Activated CD8-positive, alpha-beta memory T cell treated with anti-CD3 and anti-CD28 coated beads for 36 hours (primary cell): ENCODE measurements around the gene FAM110A. TPM values are rescaled to one million over a fixed set of nuclear protein-coding genes. Genes with fewer than 3 reads are reported as not detected.
"Not testable (repeated sequence)": the region's sequence is repeated elsewhere in the genome, so short reads cannot be mapped to it uniquely, and the experiment has no call there.

ENCODE experiments used
- CTCF ChIA-PET: fragments of 350-600 bp; sonication (Branson Sonifier 250); formaldehyde crosslinking; loops from one replicate; lab custom pipeline; 2021; ENCODE audit warnings: antibody characterized with exemption; lab: Charles Lee
- POLR2A ChIA-PET: fragments of 350-600 bp; sonication (Branson Sonifier 250); formaldehyde crosslinking; loops from one replicate; lab custom pipeline; 2021; ENCODE audit warnings: antibody characterized with exemption; lab: Charles Lee
- total RNA-seq, 2 experiments: library from RNA; stranded (reverse); gene quantifications; one replicate each; pipeline ENCODE4 v1.2.3, GENCODE V29; 2021

Gene FAM110A
- total RNA-seq, 2 experiments from 2014 or later: 13.2 to 14.1 TPM

DNA sequence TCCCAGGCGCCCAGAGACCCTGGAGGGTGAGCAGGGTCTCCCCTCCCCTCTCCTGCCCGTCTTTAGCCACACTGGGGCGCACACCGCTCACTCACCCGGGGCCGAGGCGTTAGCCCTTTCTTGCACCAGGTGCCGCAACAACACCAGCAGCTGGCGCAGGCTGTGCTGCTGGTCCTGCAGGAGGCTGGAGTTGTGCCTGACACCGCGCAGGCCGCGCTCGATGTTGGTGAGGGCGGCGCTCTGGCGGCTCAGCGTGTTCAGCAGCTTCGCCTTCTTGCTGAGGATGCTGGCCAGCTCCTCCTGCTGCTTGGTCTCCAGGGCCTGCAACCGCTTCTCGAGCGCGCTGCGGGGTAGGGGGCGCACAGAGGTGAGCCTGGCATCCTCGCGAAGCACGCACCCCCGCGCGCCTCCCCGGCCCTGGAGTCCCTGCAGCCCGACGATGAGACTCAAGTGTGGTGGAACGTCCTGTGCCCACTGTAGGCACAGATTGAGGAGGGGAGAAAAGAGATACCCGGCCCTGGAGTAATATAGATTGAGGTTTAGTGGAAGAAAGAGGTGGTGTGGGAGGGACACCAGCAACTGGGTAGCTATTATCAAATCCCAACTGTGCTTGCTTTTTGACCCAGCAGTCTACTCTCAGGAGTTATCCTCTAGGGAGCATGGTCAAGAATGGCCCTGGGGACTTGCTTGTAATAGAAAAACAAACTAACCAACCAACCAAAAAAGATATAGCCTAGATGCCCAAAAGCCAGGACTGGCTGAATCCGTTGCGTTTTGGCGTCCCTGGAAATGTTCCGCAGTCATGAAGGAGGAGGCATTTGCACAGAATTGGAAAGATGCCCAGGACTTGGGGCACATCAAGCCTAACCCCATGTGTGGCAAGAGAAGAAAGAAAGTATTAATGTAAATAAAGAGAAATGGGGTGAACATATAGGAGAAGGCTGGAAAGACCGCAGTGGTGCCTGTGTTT is 51.8 kb downstream of the FAM110A start:
- CTCF ChIA-PET: no interaction called here
- POLR2A ChIA-PET: interaction anchor here (0.7 kb wide), 1 partner anchor 544 kb away, joined by 4 read pairs; no protein-coding TSS in a partner anchor

DNA sequence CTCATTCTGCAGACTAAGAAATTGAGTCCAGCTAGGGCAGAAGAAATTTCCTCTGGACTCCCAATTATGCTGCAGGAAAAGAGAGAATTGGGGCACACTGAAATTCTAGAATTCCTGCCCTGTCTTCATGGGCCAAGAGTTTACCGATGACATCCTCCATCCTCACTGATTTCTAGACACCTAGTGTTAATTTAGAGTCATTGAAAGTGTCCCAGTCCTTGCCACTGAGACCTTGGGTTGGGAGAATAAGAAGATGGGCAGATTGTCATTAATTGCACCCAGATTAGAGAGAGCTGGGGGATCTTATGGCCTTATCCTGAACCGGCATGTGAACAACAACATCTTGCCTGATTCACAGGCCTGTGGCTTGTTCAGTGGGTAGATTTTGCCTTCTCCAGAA is 53.6 kb downstream of the FAM110A start:
- CTCF ChIA-PET: no interaction called here
- POLR2A ChIA-PET: no interaction called here

- CTCF ChIA-PET: interaction anchor here (1.8 kb wide), 1 partner anchor 72 kb away, joined by 4 read pairs; no protein-coding TSS in a partner anchor
- POLR2A ChIA-PET: no interaction called here
Measured at GRCh38 chr20:888057-888456, 54.5 kb downstream of the FAM110A start.

GRCh38 chr20:889106-889505 is 55.6 kb downstream of the FAM110A start:
- ChIA-PET POLR2A (no interaction called here), CTCF (interaction anchor here (1.8 kb wide), 1 partner anchor 73 kb away, joined by 4 read pairs; no protein-coding TSS in a partner anchor)

GRCh38 chr20:889932-890463 is 56.5 kb downstream of the FAM110A start:
- POLR2A ChIA-PET: no interaction called here
- CTCF ChIA-PET: no interaction called here

- ChIA-PET POLR2A (no interaction called here), CTCF (no interaction called here)
Measured at GRCh38 chr20:890666-891057, 57.1 kb downstream of the FAM110A start.

GRCh38 chr20:891058-891705 is 57.7 kb downstream of the FAM110A start:
- CTCF ChIA-PET: interaction anchor here (0.6 kb wide), 1 partner anchor 50 kb away, joined by 3 read pairs; no protein-coding TSS in a partner anchor
- POLR2A ChIA-PET: no interaction called here

DNA sequence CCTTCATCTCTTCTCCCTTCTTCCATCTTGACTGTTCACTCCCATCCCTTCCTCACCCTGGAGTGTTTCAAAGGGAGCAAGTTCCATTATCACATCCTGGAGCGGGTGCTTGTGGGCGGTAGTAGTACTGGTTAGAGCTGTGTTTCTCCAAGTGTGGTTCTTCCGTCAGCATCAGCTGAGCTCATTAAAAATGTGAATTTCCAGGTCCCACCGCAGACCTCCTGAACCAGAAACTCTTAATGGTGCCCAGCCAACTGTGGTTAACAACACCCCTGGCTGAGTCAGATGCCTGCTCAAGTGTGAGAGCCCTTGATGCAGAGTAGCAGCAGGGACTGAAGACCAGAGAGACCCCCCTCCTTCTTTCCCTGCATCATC is 58.2 kb downstream of the FAM110A start:
- CTCF ChIA-PET: interaction anchor here (0.6 kb wide), 1 partner anchor 49 kb away, joined by 3 read pairs; no protein-coding TSS in a partner anchor
- POLR2A ChIA-PET: no interaction called here

DNA sequence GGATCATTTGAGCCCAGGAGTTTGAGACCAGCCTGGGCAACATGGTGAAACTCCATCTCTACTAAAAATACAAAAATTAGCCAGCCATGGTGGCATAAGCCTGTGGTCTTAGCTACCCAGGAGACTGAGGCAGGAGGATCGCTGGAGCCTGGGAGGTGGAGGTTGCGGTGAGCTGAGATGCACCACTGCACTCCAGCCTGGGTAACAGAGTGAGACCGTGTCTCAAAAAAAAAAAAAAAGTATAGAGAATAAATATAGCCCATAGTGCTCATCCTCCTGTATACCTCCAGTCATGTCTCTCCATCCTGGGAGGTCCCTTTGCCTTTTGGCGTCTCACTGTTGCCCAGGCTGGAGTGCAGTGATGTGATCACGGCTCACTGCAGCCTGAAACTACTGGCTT is 58.9 kb downstream of the FAM110A start:
- CTCF ChIA-PET, POLR2A ChIA-PET: not testable (repeated sequence)

Other genes starting within 250 kb of the FAM110A start
- not detected for gene TCF15, start 223.4 kb upstream of the FAM110A start, total RNA-seq
- 10 to 100 TPM; 27.9 to 28.2 TPM for gene SRXN1, start 180.5 kb upstream of the FAM110A start, total RNA-seq
- not detected for gene SCRT2, start 157.9 kb upstream of the FAM110A start, total RNA-seq
- gene SLC52A3, start 65.2 kb upstream of the FAM110A start, total RNA-seq: not detected
- gene ANGPT4, start 82.6 kb downstream of the FAM110A start, total RNA-seq: not detected
- not detected for gene RSPO4, start 168.6 kb downstream of the FAM110A start, total RNA-seq